Caco-2 (cell line): ENCODE measurements around the gene AGK. TPM values are rescaled to one million over a fixed set of nuclear protein-coding genes. Genes with fewer than 3 reads are reported as not detected.

Source experiments
- BruUV-seq: library from RNA; stranded (reverse); fragments of 400-500 nt; replicated peaks from 2 replicates; lab custom pipeline; 2021; lab: Mats Ljungman, UMichigan
- CTCF ChIA-PET: fragments of 300-600 bp; sonication (Branson Sonifier 250); formaldehyde crosslinking; loops from one replicate; lab custom pipeline; 2022; ENCODE audit warnings: antibody characterized with exemption; lab: Charles Lee
- POLR2A ChIA-PET: fragments of 300-600 bp; sonication (Branson Sonifier 250); formaldehyde crosslinking; loops from one replicate; lab custom pipeline; 2022; ENCODE audit warnings: antibody characterized with exemption; lab: Charles Lee
- DNase-seq, 2 experiments: peaks; one replicate each; pipeline versions ENCODE4 v3.0.0 to v3.0.0-alpha.2; 2020 to 2022
- H3K27me3 ChIP-seq: replicated peaks from 2 replicates; pipeline ENCODE4 v1.6.0; 2011; ENCODE audit warnings: low read length; ENCODE audit not compliant: control insufficient read depth, insufficient read depth
- H3K36me3 ChIP-seq: 2 replicates; pipeline ENCODE4 v1.5.1; 2011; ENCODE audit warnings: low read length; ENCODE audit not compliant: control insufficient read depth, insufficient read depth
- H3K4me1 ChIP-seq: fragments of 250-450 bp; sonication (Bioruptor Pico); 2 replicates; pipeline ENCODE4 v1.5.1; 2020; ENCODE audit warnings: mild to moderate bottlenecking
- H3K4me3 ChIP-seq: 2 replicates; pipeline ENCODE4 v1.5.1; 2011; ENCODE audit warnings: low read depth, mild to moderate bottlenecking, control low read depth, low read length
- H3K9me3 ChIP-seq: fragments of 250-450 bp; sonication (Bioruptor Pico); 2 replicates; pipeline ENCODE4 v1.5.1; 2020; ENCODE audit warnings: mild to moderate bottlenecking, moderate library complexity
- H3K27ac Mint-ChIP-seq: one replicate; pipeline ENCODE4 v1.8.0; 2022; ENCODE audit warnings: mixed read lengths; ENCODE audit not compliant: unreplicated experiment
- H3K27me3 Mint-ChIP-seq: one replicate; pipeline ENCODE4 v1.8.0; 2022; ENCODE audit warnings: mixed read lengths; ENCODE audit not compliant: insufficient read depth, unreplicated experiment
- H3K36me3 Mint-ChIP-seq: one replicate; pipeline ENCODE4 v1.8.0; 2022; ENCODE audit warnings: mild to moderate bottlenecking, mixed read lengths; ENCODE audit not compliant: insufficient read depth, unreplicated experiment
- H3K4me1 Mint-ChIP-seq: one replicate; pipeline ENCODE4 v1.8.0; 2022; ENCODE audit warnings: low read depth, mixed read lengths; ENCODE audit not compliant: unreplicated experiment
- H3K4me3 Mint-ChIP-seq: one replicate; pipeline ENCODE4 v1.8.0; 2022; ENCODE audit warnings: mild to moderate bottlenecking, moderate library complexity, mixed read lengths; ENCODE audit not compliant: unreplicated experiment
- H3K9me3 Mint-ChIP-seq: one replicate; pipeline ENCODE4 v1.8.0; 2022; ENCODE audit warnings: mixed read lengths; ENCODE audit not compliant: unreplicated experiment
- intact Hi-C: fragments of 100-400 bp; cut with micrococcal nuclease; formaldehyde crosslinking; loops from one replicate; pipeline ENCODE4 v1.10.0; 2022; ENCODE audit not compliant: unreplicated experiment
- total RNA-seq: library from RNA; stranded (reverse); gene quantifications from 2 replicates; pipeline ENCODE4 v1.2.3, GENCODE V29; 2022
- TF ChIP-seq, protein P1 (sequence below), 2 experiments: fragments of 200-600 bp in 1 of 2; IDR thresholded peaks; 1 replicate in 1 of 2; 2 replicates in 1 of 2; pipeline versions ENCODE4 v1.5.1 to v1.8.0; 2011 to 2022; ENCODE audit warnings: antibody characterized with exemption in 1 of 2, control low read depth in 1 of 2, inconsistent platforms in 1 of 2, low read depth in 1 of 2, low read length in 1 of 2, mild to moderate bottlenecking in 1 of 2, moderate library complexity in 1 of 2; ENCODE audit not compliant: insufficient read depth in 1 of 2, severe bottlenecking in 1 of 2, unreplicated experiment in 1 of 2

Gene AGK
- total RNA-seq, 1 experiment from 2014 or later: 32.3 TPM

GRCh38 chr7:141549582-141549981 lies 1.6 kb upstream of the AGK start:
- Mint-ChIP-seq H3K9me3 (no peaks in the 10 kb centered on the region), H3K27ac (no peak overlapping the region), H3K27me3 (peaks cover 7% of the 10 kb centered on the region), H3K36me3 (no peaks in the 10 kb centered on the region), H3K4me3 (no peak overlapping the region), H3K4me1 (peaks cover 15% of the 10 kb centered on the region)
- ChIA-PET POLR2A (no interaction called here), CTCF (no interaction called here)
- TF ChIP-seq, protein P1, sequence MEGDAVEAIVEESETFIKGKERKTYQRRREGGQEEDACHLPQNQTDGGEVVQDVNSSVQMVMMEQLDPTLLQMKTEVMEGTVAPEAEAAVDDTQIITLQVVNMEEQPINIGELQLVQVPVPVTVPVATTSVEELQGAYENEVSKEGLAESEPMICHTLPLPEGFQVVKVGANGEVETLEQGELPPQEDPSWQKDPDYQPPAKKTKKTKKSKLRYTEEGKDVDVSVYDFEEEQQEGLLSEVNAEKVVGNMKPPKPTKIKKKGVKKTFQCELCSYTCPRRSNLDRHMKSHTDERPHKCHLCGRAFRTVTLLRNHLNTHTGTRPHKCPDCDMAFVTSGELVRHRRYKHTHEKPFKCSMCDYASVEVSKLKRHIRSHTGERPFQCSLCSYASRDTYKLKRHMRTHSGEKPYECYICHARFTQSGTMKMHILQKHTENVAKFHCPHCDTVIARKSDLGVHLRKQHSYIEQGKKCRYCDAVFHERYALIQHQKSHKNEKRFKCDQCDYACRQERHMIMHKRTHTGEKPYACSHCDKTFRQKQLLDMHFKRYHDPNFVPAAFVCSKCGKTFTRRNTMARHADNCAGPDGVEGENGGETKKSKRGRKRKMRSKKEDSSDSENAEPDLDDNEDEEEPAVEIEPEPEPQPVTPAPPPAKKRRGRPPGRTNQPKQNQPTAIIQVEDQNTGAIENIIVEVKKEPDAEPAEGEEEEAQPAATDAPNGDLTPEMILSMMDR (IDR thresholded peaks at IDR 0.05; ENCODE audit: insufficient read depth in 1 of 2, low read depth in 1 of 2, low read length in 1 of 2, severe bottlenecking in 1 of 2, unreplicated experiment in 1 of 2): no peak
- Histone ChIP-seq H3K4me3 (no peak overlapping the region), H3K27me3 (no peaks in the 10 kb centered on the region), H3K9me3 (no peaks in the 10 kb centered on the region), H3K4me1 (peaks cover 7% of the 10 kb centered on the region; the same call in 1 of the 2 replicates), H3K36me3 (no peaks in the 10 kb centered on the region)
- DNase-seq: no peak
- BruUV-seq: no TSS peak
- intact Hi-C loops: loop anchor here (5.0 kb wide), 1 partner anchor 103 kb away; no protein-coding TSS in a partner anchor

DNA sequence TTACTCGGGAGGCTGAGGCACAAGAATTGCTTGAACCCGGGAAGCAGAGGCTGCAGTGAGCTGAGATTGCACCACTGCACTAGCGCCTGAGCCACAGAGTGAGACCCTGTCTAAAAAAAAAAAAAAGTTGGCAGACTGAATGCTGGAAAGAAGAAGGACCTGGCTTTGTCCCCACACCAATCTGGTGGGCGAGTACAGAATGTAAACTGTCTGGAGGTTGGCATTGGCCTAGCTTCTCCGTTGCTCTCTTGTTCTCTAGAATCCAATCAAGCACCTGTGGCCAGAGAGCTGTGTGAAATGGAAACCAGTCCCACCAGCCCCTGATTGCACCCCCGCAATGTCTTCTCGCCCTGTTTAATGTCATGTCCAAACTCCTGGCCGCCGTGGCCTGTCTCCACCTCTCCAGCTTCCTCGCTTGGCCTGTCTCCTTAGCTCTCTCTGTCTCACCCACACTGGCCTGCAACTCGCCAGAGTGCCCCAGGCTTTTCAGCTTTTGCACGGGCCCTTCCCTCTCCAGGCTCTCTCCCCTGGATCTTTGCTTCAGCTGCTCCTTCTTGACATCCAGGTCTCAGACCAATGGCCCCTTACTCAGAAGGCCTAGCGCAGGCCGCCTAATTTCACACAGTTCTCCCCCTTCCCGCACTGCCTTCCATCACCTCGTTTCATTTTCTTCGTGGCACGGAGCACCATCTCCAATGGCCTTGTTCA lies 670 bp upstream of the AGK start:
- POLR2A ChIA-PET: no interaction called here
- H3K4me3 Mint-ChIP-seq: peak overlapping the region; percentile 76
- TF ChIP-seq, protein P1 (IDR thresholded peaks at IDR 0.05; ENCODE audit: insufficient read depth in 1 of 2, low read depth in 1 of 2, low read length in 1 of 2, severe bottlenecking in 1 of 2, unreplicated experiment in 1 of 2): no peak
- no peaks in the 10 kb centered on the region for H3K9me3 Mint-ChIP-seq
- H3K9me3 ChIP-seq: no peaks in the 10 kb centered on the region
- no peaks in the 10 kb centered on the region for H3K27me3 ChIP-seq
- H3K27ac Mint-ChIP-seq: peak overlapping the region; percentile 68
- intact Hi-C loops: no loop called here
- no peaks in the 10 kb centered on the region for H3K36me3 Mint-ChIP-seq
- CTCF ChIA-PET: no interaction called here
- no TSS peak for BruUV-seq
- no peaks in the 10 kb centered on the region for H3K36me3 ChIP-seq
- peak in 1 of 2 experiments; percentile 11 for DNase-seq
- H3K4me1 ChIP-seq: peaks cover 7% of the 10 kb centered on the region; the same call in 1 of the 2 replicates
- peaks cover 7% of the 10 kb centered on the region for H3K27me3 Mint-ChIP-seq
- H3K4me1 Mint-ChIP-seq: peaks cover 15% of the 10 kb centered on the region
- H3K4me3 ChIP-seq: peak overlapping the region; percentile 89

DNA sequence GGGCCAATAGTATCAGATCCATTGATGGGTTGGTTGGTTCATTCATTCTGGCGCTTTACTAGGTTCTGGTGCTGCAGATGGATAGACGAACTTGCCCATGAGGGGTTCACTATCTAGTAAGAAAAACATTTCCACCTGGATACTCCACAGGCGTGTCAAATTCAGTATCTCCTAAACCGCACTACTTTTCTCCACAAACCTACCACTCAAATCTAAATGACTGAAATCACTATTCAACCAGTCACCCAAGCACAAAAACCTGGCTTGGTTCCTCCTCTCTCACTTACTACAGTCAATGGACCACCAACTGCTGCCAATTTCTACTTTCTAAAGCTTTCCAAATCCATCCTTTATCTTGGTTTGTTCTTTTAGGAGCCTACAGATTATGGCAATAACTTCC lies 572 bp downstream of the AGK start:
- H3K27ac Mint-ChIP-seq: peak overlapping the region; percentile 10
- intact Hi-C loops: no loop called here
- CTCF ChIA-PET: no interaction called here
- peaks cover 15% of the 10 kb centered on the region for H3K4me1 Mint-ChIP-seq
- Histone ChIP-seq H3K4me3 (peak overlapping the region; percentile 89), H3K36me3 (no peaks in the 10 kb centered on the region), H3K4me1 (peaks cover 7% of the 10 kb centered on the region; the same call in 1 of the 2 replicates), H3K9me3 (no peaks in the 10 kb centered on the region), H3K27me3 (no peaks in the 10 kb centered on the region)
- no peaks in the 10 kb centered on the region for H3K36me3 Mint-ChIP-seq
- no TSS peak for BruUV-seq
- no peaks in the 10 kb centered on the region for H3K9me3 Mint-ChIP-seq
- DNase-seq: no peak
- H3K4me3 Mint-ChIP-seq: peak overlapping the region; percentile 76
- POLR2A ChIA-PET: no interaction called here
- no peaks in the 10 kb centered on the region for H3K27me3 Mint-ChIP-seq
- TF ChIP-seq, protein P1 (IDR thresholded peaks at IDR 0.05; ENCODE audit: insufficient read depth in 1 of 2, low read depth in 1 of 2, low read length in 1 of 2, severe bottlenecking in 1 of 2, unreplicated experiment in 1 of 2): no peak
